SU-DHL-6 (cell line): ENCODE results near the gene PITX2.

Experiments
- H2AFZ ChIP-seq: fragments of 200-600 bp; sonication (generic); 2 replicates; pipeline ENCODE4 v1.6.1; 2014; ENCODE audit warnings: low read depth, mild to moderate bottlenecking, moderate library complexity, mixed read lengths, antibody characterized with exemption, low read length; ENCODE audit not compliant: severe bottlenecking
- H3F3A ChIP-seq: fragments of 200-600 bp; shearing (Covaris generic); 2 replicates; pipeline ENCODE4 v1.6.0; 2016; ENCODE audit warnings: antibody characterized with exemption, mild to moderate bottlenecking; ENCODE audit not compliant: insufficient read depth
- H3K27ac ChIP-seq: fragments of 200-600 bp; sonication (generic); 2 replicates; pipeline ENCODE4 v1.5.1; 2016; ENCODE audit warnings: low read depth, mild to moderate bottlenecking, low read length, moderate library complexity, mixed read lengths
- H3K27me3 ChIP-seq: fragments of 200-600 bp; sonication (generic), shearing (Covaris generic); 2 replicates; pipeline ENCODE4 v1.6.0; 2014; ENCODE audit warnings: mild to moderate bottlenecking, low read length
- H3K36me3 ChIP-seq: fragments of 200-600 bp; sonication (generic); 2 replicates; pipeline ENCODE4 v1.6.1; 2014; ENCODE audit warnings: mild to moderate bottlenecking, low read length, mixed read lengths
- H3K4me2 ChIP-seq: fragments of 300-600, 200-600 bp; shearing (Covaris generic), sonication (generic); 2 replicates; pipeline ENCODE4 v1.6.0; 2014; ENCODE audit warnings: low read length, low read depth, mild to moderate bottlenecking; ENCODE audit not compliant: poor library complexity, severe bottlenecking
- H3K4me3 ChIP-seq: fragments of 200-600 bp; sonication (generic); 2 replicates; pipeline ENCODE4 v1.5.1; 2014; ENCODE audit warnings: antibody characterized with exemption, low read length, mild to moderate bottlenecking, mixed read lengths; ENCODE audit not compliant: insufficient read depth, poor library complexity, severe bottlenecking
- H3K79me2 ChIP-seq: fragments of 200-600 bp; sonication (generic); 2 replicates; pipeline ENCODE4 v1.6.1; 2014; ENCODE audit warnings: mild to moderate bottlenecking, low read length, moderate library complexity; ENCODE audit not compliant: insufficient read depth
- H3K9ac ChIP-seq: fragments of 200-600 bp; sonication (generic); 2 replicates; pipeline ENCODE4 v1.7.0; 2014; ENCODE audit warnings: mild to moderate bottlenecking, low read length
- H3K9me2 ChIP-seq: fragments of 200-600 bp; sonication (generic); replicated peaks from 2 replicates; pipeline ENCODE4 v1.6.1; 2014; ENCODE audit warnings: low read length; ENCODE audit not compliant: insufficient read depth
- H3K9me3 ChIP-seq: fragments of 200-600 bp; sonication (generic); 2 replicates; pipeline ENCODE4 v1.6.1; 2014; ENCODE audit warnings: low read length, mixed read lengths; ENCODE audit not compliant: insufficient read depth
- H4K20me1 ChIP-seq: fragments of 200-600 bp; sonication (generic); 2 replicates; pipeline ENCODE4 v1.6.1; 2014; ENCODE audit warnings: low read depth, mild to moderate bottlenecking, antibody characterized with exemption, low read length, moderate library complexity, mixed read lengths
- CTCF ChIP-seq: fragments of 200-600 bp; sonication (generic); IDR thresholded peaks from one replicate; pipeline ENCODE4 v1.5.1; 2017; ENCODE audit warnings: antibody characterized with exemption, mild to moderate bottlenecking, low read length, moderate library complexity; ENCODE audit not compliant: insufficient read depth, poor library complexity, severe bottlenecking
- EZH2phosphoT487 ChIP-seq: fragments of 200-600 bp; sonication (generic), shearing (Covaris generic); conservative IDR thresholded peaks from 2 replicates; pipeline ENCODE4 v1.6.1; 2018; ENCODE audit warnings: mild to moderate bottlenecking, antibody characterized with exemption, low read length, moderate library complexity, mixed read lengths

The PITX2 gene

GRCh38 chr4:110622841-110623717 lies at the start of gene PITX2:
Gene PITX2 (minus strand): TSS chr4:110623077. CDS start chr4:110622460, 617 bp downstream.
- Histone ChIP-seq H3K9ac (no peak within 1 kb of the TSS), H3K36me3 (no peaks in the 10 kb centered on the region), H3K9me2 (no peaks in the 10 kb centered on the region), H3K4me2 (no peak within 1 kb of the TSS), H3K27me3 (no peaks in the 10 kb centered on the region), H4K20me1 (no peaks in the 10 kb centered on the region), H3K9me3 (no peaks in the 10 kb centered on the region), H3K79me2 (no peaks in the 10 kb centered on the region), H3K27ac (no peak within 1 kb of the TSS), H2AFZ (no peak within 1 kb of the TSS), H3K4me3 (no peak within 1 kb of the TSS), H3F3A (no peaks in the 10 kb centered on the region)
- TF ChIP-seq EZH2phosphoT487 (no peak), CTCF (no peak)

GRCh38 chr4:110671679-110672078 lies 48.8 kb upstream of the PITX2 start:
- no peak overlapping the region for H3K9ac ChIP-seq
- no peak overlapping the region for H3K27ac ChIP-seq
- H3K4me2 ChIP-seq, result no peak overlapping the region

GRCh38 chr4:110669663-110670062 lies 46.8 kb upstream of the PITX2 start:
- no peaks in the 10 kb centered on the region for H3K9me2 ChIP-seq
- H4K20me1 ChIP-seq, result no peaks in the 10 kb centered on the region
- H3K27me3 ChIP-seq, result no peaks in the 10 kb centered on the region
- no peak overlapping the region for H3K9ac ChIP-seq
- H2AFZ ChIP-seq, result no peak overlapping the region
- no peaks in the 10 kb centered on the region for H3K9me3 ChIP-seq
- TF ChIP-seq CTCF (no peak), EZH2phosphoT487 (no peak)
- no peaks in the 10 kb centered on the region for H3K79me2 ChIP-seq
- H3K36me3 ChIP-seq, result no peaks in the 10 kb centered on the region
- H3K4me2 ChIP-seq, result no peak overlapping the region
- no peaks in the 10 kb centered on the region for H3F3A ChIP-seq
- H3K27ac ChIP-seq, result no peak overlapping the region
- H3K4me3 ChIP-seq, result no peak overlapping the region

More at GRCh38 chr4:110671679-110672078, 48.8 kb upstream of the PITX2 start:
- Histone ChIP-seq H3K79me2 (no peaks in the 10 kb centered on the region), H2AFZ (no peak overlapping the region), H3K9me3 (no peaks in the 10 kb centered on the region), H4K20me1 (no peaks in the 10 kb centered on the region), H3F3A (no peaks in the 10 kb centered on the region), H3K27me3 (no peaks in the 10 kb centered on the region), H3K9me2 (no peaks in the 10 kb centered on the region), H3K4me3 (no peak overlapping the region), H3K36me3 (no peaks in the 10 kb centered on the region)
- no peak for TF ChIP-seq CTCF
- no peak for TF ChIP-seq EZH2phosphoT487
